ENCODE results near the gene SLC6A3.

DNA sequence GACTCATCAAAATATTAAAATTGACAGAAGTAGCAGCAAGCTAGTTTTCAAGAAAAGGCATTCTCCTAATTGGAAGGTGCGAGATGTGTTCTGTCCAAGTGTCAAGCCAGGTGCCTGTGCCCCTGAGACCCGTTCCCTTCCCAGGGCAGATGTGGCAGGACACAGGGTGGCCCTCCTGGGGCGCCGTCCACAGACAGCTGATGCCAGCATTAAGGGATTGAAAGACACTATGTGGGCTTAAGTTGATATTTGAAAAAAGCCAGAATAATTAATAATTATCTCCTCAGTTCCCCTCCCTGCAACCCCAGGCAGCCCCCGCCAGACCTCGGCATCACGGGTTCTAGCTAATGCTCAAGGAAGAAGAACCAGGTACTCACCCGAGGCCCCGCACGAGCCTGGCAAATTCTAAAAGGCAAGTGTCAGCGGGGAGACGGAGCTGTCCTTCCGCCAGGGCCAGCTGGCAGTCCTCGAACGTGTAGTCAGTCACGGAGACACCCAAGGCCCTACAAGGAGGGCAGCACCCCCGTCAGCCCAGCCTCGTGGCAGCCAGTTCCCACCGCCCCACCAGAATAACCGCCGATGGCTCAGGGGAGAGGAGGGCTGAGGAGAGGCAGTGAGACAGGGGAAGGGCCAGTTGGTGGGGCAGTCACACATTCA, 29.1 kb upstream of the SLC6A3 start:
- no peak for TF ChIP-seq SUZ12 (IDR thresholded peaks at IDR 0.05; ENCODE audit: extremely low read depth, insufficient read depth, insufficient read length)
- no peak for TF ChIP-seq YY1 (IDR thresholded peaks at IDR 0.05; ENCODE audit: insufficient read depth, insufficient read length)
